ENCODE measurements around the gene ASB1.

DNA sequence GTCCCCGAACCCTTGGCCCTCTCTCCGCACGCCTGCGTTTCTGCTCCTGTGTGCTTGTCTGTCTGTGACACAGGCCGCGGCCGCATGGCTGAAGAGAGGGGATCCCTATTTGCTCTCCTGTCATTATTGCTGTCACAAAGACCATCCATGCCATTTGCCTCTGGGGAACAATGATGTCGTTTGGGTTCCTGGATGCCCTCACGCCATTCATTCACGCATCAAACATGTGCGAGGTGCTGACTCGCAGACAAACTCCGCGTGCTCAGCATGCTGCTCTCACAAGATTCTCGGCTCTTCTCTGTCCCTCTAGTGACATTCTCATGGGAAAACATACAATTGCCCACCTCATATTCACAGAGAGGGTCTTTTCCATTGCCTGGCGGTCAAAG lies 67.8 kb downstream of the ASB1 start:
- TF ChIP-seq CTCF (conservative IDR thresholded peaks at IDR 0.05 in 1 of 2, IDR thresholded peaks at IDR 0.05 in 1 of 2; ENCODE audit: low read depth in 1 of 2, low read length in 2 of 2) (no peak), EZH2 (IDR thresholded peaks at IDR 0.05; ENCODE audit: low read length, missing control alignments) (no peak)
